ENCODE data around the gene COIL. TPM values are rescaled to one million over a fixed set of nuclear protein-coding genes. Genes with fewer than 3 reads are reported as not detected.

The COIL gene
- total and polyA plus RNA-seq, 9 of the 15 experiments (the other 6 are each of a cell fraction or from before 2014, with no cell fraction given), result 23.9 to 41.3 (median 28.7) TPM

DNA sequence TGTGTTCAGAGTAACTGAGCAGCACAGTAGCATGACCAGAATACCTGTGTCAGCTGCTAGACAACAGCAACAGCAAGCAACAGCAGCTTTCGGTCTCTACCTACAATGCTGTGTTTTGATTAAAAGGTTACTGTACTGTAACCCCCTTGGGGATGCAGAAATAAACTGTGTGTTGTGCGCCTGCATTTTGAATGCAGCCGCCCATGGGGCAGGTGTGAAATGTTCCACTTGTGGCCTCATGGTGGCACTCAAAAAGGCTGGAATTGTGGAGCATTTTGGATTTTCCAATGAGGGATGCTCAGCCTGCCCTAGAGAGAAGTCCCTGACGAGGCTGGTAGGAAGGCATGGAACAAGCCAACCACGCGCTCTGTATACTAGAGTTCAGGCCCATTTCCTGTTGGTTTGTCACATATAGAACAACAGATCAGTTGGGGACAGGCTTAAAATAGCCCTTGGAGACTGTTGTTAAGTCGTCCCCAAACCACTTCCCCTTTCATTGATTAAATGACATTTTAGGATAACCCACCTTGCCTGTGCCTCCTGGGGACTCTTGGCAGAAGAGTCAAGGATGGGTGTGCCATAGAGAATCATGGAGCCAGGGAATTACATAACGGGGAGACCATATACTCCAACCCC, 44.2 kb upstream of the COIL start (continued):
- TF ChIP-seq CCAR2 (IDR thresholded peaks at IDR 0.05; ENCODE audit: low read depth, low read length), result no peak
- no peak for TF ChIP-seq ZMIZ1 (IDR thresholded peaks at IDR 0.05; ENCODE audit: low read depth in 2 of 2, low read length in 2 of 2)
- no peak for TF ChIP-seq SNIP1 (IDR thresholded peaks at IDR 0.05; ENCODE audit: low read depth)
- TF ChIP-seq, protein P1, sequence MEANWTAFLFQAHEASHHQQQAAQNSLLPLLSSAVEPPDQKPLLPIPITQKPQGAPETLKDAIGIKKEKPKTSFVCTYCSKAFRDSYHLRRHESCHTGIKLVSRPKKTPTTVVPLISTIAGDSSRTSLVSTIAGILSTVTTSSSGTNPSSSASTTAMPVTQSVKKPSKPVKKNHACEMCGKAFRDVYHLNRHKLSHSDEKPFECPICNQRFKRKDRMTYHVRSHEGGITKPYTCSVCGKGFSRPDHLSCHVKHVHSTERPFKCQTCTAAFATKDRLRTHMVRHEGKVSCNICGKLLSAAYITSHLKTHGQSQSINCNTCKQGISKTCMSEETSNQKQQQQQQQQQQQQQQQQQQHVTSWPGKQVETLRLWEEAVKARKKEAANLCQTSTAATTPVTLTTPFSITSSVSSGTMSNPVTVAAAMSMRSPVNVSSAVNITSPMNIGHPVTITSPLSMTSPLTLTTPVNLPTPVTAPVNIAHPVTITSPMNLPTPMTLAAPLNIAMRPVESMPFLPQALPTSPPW (CRISPR knock-in tag; IDR thresholded peaks at IDR 0.05), result no peak
- TF ChIP-seq, protein P2, sequence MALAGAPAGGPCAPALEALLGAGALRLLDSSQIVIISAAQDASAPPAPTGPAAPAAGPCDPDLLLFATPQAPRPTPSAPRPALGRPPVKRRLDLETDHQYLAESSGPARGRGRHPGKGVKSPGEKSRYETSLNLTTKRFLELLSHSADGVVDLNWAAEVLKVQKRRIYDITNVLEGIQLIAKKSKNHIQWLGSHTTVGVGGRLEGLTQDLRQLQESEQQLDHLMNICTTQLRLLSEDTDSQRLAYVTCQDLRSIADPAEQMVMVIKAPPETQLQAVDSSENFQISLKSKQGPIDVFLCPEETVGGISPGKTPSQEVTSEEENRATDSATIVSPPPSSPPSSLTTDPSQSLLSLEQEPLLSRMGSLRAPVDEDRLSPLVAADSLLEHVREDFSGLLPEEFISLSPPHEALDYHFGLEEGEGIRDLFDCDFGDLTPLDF (CRISPR knock-in tag; IDR thresholded peaks at IDR 0.05), result no peak
- TF ChIP-seq ZBTB49 (CRISPR knock-in tag; IDR thresholded peaks at IDR 0.05; ENCODE audit: borderline replicate concordance), result no peak
- TF ChIP-seq SIN3B (IDR thresholded peaks at IDR 0.05; ENCODE audit: low read depth), result no peak
- TF ChIP-seq FOXP4 (CRISPR knock-in tag; IDR thresholded peaks at IDR 0.05; ENCODE audit: borderline replicate concordance), result no peak
- TF ChIP-seq L3MBTL2 (IDR thresholded peaks at IDR 0.05), result peak; percentile 50; the same call in 1 of the 2 replicates
- TF ChIP-seq MYC (IDR thresholded peaks at IDR 0.05; ENCODE audit: low read depth, low read length), result 0 out of 2 replicates have a peak, but pooled peaks have one; percentile 23
- no peak for TF ChIP-seq MYC (CRISPR knock-in tag; IDR thresholded peaks at IDR 0.05; ENCODE audit: borderline replicate concordance, low read depth)
- peak; percentile 75; the same call in 1 of the 2 replicates for TF ChIP-seq MEF2D (tag; conservative IDR thresholded peaks at IDR 0.05; ENCODE audit: low read depth)
- TF ChIP-seq ZNF668 (CRISPR knock-in tag; IDR thresholded peaks at IDR 0.05), result no peak
- no peak for TF ChIP-seq BRCA1 (IDR thresholded peaks at IDR 0.05)
- TF ChIP-seq BRCA1 (CRISPR knock-in tag; IDR thresholded peaks at IDR 0.05), result no peak
